Activated B cell treated with CpG ODN at 0.5 μM for 24 hours (primary cell): ENCODE measurements around the gene SRP19. TPM values are rescaled to one million over a fixed set of nuclear protein-coding genes. Genes with fewer than 3 reads are reported as not detected.
A peak's percentile ranks its signal among the peaks of the same experiment; 100 is the strongest.

Experiments
- ATAC-seq: fragments of 200-7000 bp; cut with Tn5 transposase; one replicate; pipeline ENCODE4 v1.10.0; 2021; ENCODE audit warnings: low read depth, mild to moderate bottlenecking, moderate library complexity
- CTCF ChIA-PET: fragments of 350-600 bp; sonication (Branson Sonifier 250); formaldehyde crosslinking; loops from one replicate; lab custom pipeline; 2021; ENCODE audit warnings: antibody characterized with exemption; lab: Charles Lee
- POLR2A ChIA-PET: fragments of 350-600 bp; sonication (Branson Sonifier 250); formaldehyde crosslinking; loops from one replicate; lab custom pipeline; 2021; ENCODE audit warnings: antibody characterized with exemption; lab: Charles Lee
- DNase-seq: peaks from one replicate; pipeline ENCODE4 v3.0.0; 2022
- H3K27ac Mint-ChIP-seq: one replicate; pipeline ENCODE4 v1.8.0; 2020; ENCODE audit warnings: mixed read lengths
- H3K27me3 Mint-ChIP-seq: one replicate; pipeline ENCODE4 v1.8.0; 2021; ENCODE audit warnings: mixed read lengths
- H3K36me3 Mint-ChIP-seq: one replicate; pipeline ENCODE4 v1.8.0; 2021; ENCODE audit warnings: low read depth, mixed read lengths
- H3K4me1 Mint-ChIP-seq: one replicate; pipeline ENCODE4 v1.8.0; 2021; ENCODE audit warnings: mixed read lengths
- H3K4me3 Mint-ChIP-seq: one replicate; pipeline ENCODE4 v1.8.0; 2020; ENCODE audit warnings: mild to moderate bottlenecking, mixed read lengths
- H3K9me3 Mint-ChIP-seq: one replicate; pipeline ENCODE4 v1.8.0; 2020; ENCODE audit warnings: mixed read lengths
- intact Hi-C: fragments of 100-400 bp; cut with micrococcal nuclease; formaldehyde crosslinking; loops from one replicate; pipeline ENCODE4 v1.15.1; 2024
- total RNA-seq: library from RNA; stranded (reverse); gene quantifications from 2 replicates; pipeline ENCODE4 v1.2.3, GENCODE V29; 2022
- TF ChIP-seq, protein P1 (sequence below): fragments of 200-600 bp; IDR thresholded peaks from one replicate; pipeline ENCODE4 v1.8.0; 2022; ENCODE audit warnings: antibody characterized with exemption, mild to moderate bottlenecking

Gene SRP19
- 50.4 and 51.6 TPM in 2 replicates for total RNA-seq

DNA sequence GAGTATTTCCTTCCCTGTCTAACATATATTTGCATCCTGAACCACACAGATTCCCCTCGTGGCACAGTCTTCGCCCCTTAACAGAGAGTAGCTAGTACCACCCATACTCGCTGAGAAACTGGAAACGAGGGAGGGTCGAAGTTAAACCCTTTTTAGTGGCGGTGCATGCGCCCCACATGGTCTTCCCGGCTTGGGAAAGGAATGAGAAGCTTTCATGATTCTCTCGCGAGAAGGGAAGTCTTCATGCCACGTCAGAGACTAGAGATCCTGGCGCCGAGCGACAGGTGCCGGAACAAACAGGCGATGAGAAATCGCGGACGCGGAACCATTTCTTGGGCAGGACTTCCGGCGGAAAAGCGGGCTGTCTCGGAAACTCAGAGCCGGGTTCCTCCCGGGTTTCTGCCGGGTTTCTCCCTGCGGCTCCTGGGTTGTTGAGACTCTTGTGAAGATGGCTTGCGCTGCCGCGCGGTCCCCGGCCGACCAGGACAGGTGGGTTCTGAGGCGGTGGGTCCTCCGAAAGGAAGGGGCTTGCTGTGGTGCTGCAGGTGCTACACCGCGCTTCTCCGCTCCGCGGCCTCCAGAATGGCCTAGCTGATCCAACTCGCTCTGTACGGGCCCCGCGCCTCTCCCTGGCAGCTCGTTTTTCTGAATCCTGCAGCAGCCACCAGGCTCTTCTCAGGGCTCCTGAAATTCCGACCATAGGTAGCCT, at the start of gene SRP19:
TSS of gene SRP19 (plus strand) at position 359 of the 709 bp plus-strand sequence. CDS start at position 449, 90 bp downstream.
- TF ChIP-seq, protein P1, sequence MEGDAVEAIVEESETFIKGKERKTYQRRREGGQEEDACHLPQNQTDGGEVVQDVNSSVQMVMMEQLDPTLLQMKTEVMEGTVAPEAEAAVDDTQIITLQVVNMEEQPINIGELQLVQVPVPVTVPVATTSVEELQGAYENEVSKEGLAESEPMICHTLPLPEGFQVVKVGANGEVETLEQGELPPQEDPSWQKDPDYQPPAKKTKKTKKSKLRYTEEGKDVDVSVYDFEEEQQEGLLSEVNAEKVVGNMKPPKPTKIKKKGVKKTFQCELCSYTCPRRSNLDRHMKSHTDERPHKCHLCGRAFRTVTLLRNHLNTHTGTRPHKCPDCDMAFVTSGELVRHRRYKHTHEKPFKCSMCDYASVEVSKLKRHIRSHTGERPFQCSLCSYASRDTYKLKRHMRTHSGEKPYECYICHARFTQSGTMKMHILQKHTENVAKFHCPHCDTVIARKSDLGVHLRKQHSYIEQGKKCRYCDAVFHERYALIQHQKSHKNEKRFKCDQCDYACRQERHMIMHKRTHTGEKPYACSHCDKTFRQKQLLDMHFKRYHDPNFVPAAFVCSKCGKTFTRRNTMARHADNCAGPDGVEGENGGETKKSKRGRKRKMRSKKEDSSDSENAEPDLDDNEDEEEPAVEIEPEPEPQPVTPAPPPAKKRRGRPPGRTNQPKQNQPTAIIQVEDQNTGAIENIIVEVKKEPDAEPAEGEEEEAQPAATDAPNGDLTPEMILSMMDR = no peak
- ATAC-seq (peak; percentile 94), DNase-seq (peak; percentile 83)
- H3K27me3 Mint-ChIP-seq = peaks cover 4% of the 10 kb centered on the region
- H3K27ac Mint-ChIP-seq = peak within 1 kb of the TSS; percentile 96
- intact Hi-C loops = loop anchor here (1.0 to 10.0 kb wide), 10 partner anchors 13 to 1769 kb away; partner anchors contain the start of genes DCP2, NREP, REEP5 and STARD4
- ChIA-PET POLR2A (interaction anchor here (1.0 to 2.4 kb wide), 10 partner anchors 9 to 338 kb away, joined by 3 to 36 read pairs (median 6); partner anchors contain the start of genes DCP2 and REEP5), CTCF (interaction anchor here (0.5 to 1.6 kb wide), 7 partner anchors 11 to 135 kb away, joined by 3 to 10 read pairs (median 3); no protein-coding TSS in a partner anchor)
- H3K36me3 Mint-ChIP-seq = peaks cover 33% of the 10 kb centered on the region
- H3K4me3 Mint-ChIP-seq = peak within 1 kb of the TSS; percentile 96
- H3K9me3 Mint-ChIP-seq = no peaks in the 10 kb centered on the region
- H3K4me1 Mint-ChIP-seq = peaks cover 34% of the 10 kb centered on the region

DNA sequence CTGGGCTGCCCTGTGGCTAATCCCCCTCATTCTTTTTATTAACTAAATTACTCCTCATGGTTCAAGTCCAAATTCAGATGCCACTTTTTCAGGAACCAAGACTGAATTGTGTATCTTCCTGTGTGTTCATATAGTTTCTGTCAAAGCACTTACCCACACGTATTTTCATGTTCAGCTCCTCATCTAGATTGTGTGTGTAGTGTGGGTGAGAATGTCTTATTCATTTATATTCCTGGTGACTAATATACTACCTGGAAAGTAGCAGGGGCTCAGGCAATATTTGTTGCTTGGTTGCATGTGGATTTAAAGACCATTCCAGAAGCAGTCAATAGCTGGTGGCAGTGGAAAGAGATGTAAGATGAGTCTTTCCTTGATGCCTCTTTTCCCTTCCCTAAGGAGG, 48.5 kb upstream of the SRP19 start:
- ChIA-PET POLR2A (no interaction called here), CTCF (no interaction called here)
- peaks cover 62% of the 10 kb centered on the region for H3K36me3 Mint-ChIP-seq
- TF ChIP-seq, protein P1 = no peak
- intact Hi-C loops = no loop called here
- H3K4me1 Mint-ChIP-seq = peaks cover 10% of the 10 kb centered on the region
- ATAC-seq (no peak), DNase-seq (no peak)
- H3K4me3 Mint-ChIP-seq = no peak overlapping the region
- H3K27me3 Mint-ChIP-seq = no peaks in the 10 kb centered on the region
- no peak overlapping the region for H3K27ac Mint-ChIP-seq
- no peaks in the 10 kb centered on the region for H3K9me3 Mint-ChIP-seq

DNA sequence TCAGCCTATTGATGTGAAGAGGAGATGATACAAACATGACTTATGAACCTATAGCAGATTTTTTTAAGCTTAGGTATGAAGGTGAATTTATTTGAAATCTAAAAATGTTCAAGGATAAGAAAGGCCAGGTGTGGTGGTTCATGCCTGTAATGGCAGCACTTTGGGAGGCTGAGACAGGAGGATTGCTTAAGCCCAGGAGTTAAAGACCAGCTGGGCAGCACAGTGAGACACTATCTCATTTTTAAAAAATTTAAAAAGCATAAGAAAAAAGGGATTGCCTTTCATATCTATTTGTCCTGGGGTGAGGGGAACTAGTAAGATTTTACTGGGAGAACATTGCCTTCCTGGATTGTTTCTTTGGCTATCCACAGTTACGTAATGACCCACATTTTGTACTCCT, 40.8 kb upstream of the SRP19 start:
- no peaks in the 10 kb centered on the region for H3K9me3 Mint-ChIP-seq
- TF ChIP-seq, protein P1 = no peak
- H3K27ac Mint-ChIP-seq = no peak overlapping the region
- intact Hi-C loops = no loop called here
- ChIA-PET CTCF (no interaction called here), POLR2A (no interaction called here)
- ATAC-seq (no peak), DNase-seq (no peak)
- H3K4me3 Mint-ChIP-seq = no peak overlapping the region
- peaks cover 18% of the 10 kb centered on the region for H3K4me1 Mint-ChIP-seq
- H3K27me3 Mint-ChIP-seq = no peaks in the 10 kb centered on the region
- H3K36me3 Mint-ChIP-seq = peaks cover 65% of the 10 kb centered on the region

DNA sequence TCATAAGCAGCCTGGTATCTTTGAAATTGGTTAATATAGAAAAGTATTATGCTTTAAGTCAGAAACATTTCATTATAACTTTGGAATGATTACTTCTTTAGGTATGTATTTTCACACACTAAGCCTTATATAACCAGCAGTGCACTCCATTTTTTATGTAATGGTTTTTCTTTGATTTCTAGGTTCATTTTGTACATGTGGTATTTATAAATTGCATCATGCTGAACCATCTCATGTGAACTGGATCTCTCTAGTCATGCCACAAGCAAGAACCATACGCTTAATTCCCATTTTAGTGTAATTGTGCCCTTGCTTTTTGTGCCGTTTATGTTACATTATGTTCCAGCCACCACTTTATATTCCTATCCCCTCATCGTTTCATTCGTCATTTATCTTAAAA, 38.6 kb upstream of the SRP19 start:
- Mint-ChIP-seq H3K27ac (no peak overlapping the region), H3K36me3 (peaks cover 64% of the 10 kb centered on the region), H3K4me1 (peaks cover 18% of the 10 kb centered on the region), H3K27me3 (no peaks in the 10 kb centered on the region), H3K9me3 (no peaks in the 10 kb centered on the region), H3K4me3 (no peak overlapping the region)
- DNase-seq (no peak), ATAC-seq (no peak)
- intact Hi-C loops = no loop called here
- TF ChIP-seq, protein P1 = no peak
- POLR2A ChIA-PET = no interaction called here
- CTCF ChIA-PET = no interaction called here

DNA sequence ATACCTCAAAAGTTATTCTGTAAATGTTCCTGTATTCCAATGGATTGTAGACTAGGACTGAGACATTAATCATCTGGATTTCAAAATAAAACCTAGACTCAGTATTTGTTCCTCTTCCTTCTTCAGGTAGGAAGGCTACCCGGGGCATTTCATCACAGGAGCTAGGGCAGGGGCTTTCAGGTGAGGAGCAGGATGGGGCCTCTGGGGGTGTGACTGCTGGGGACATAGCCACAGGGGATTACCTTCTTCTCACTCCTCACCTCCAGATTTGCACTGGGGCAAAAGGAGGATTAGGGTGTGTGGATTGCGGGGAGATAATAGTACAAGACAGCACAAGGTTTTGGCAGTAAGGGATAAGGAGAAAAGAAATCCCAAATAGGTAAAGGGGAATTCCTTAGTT, 37.9 kb upstream of the SRP19 start:
- Mint-ChIP-seq H3K36me3 (peaks cover 69% of the 10 kb centered on the region), H3K4me1 (peaks cover 18% of the 10 kb centered on the region), H3K4me3 (no peak overlapping the region), H3K27ac (peak overlapping the region; percentile 57), H3K27me3 (no peaks in the 10 kb centered on the region), H3K9me3 (no peaks in the 10 kb centered on the region)
- intact Hi-C loops = no loop called here
- TF ChIP-seq, protein P1 = no peak
- ChIA-PET CTCF (no interaction called here), POLR2A (no interaction called here)
- DNase-seq (no peak), ATAC-seq (no peak)
